Glutamatergic neuron (in vitro differentiated cells): ENCODE measurements around the gene SLC47A2. TPM values are rescaled to one million over a fixed set of nuclear protein-coding genes. Genes with fewer than 3 reads are reported as not detected.

ENCODE experiments used
- DNase-seq: peaks from one replicate; pipeline ENCODE4 v3.0.0; 2022
- H3K27ac Mint-ChIP-seq: one replicate; pipeline ENCODE4 v1.8.0; 2020; ENCODE audit warnings: mild to moderate bottlenecking, mixed read lengths, inconsistent platforms; ENCODE audit not compliant: unreplicated experiment
- H3K27me3 Mint-ChIP-seq: one replicate; pipeline ENCODE4 v1.8.0; 2020; ENCODE audit warnings: mild to moderate bottlenecking, moderate library complexity, mixed read lengths, inconsistent platforms; ENCODE audit not compliant: unreplicated experiment
- H3K36me3 Mint-ChIP-seq: one replicate; pipeline ENCODE4 v1.8.0; 2020; ENCODE audit warnings: mild to moderate bottlenecking, mixed read lengths, inconsistent platforms; ENCODE audit not compliant: unreplicated experiment
- H3K4me1 Mint-ChIP-seq: one replicate; pipeline ENCODE4 v1.8.0; 2020; ENCODE audit warnings: mild to moderate bottlenecking, low read depth, mixed read lengths, inconsistent platforms; ENCODE audit not compliant: unreplicated experiment
- H3K4me3 Mint-ChIP-seq: one replicate; pipeline ENCODE4 v1.8.0; 2020; ENCODE audit warnings: mild to moderate bottlenecking, mixed read lengths, inconsistent platforms; ENCODE audit not compliant: unreplicated experiment
- H3K9me3 Mint-ChIP-seq: one replicate; pipeline ENCODE4 v1.8.0; 2020; ENCODE audit warnings: mild to moderate bottlenecking, moderate library complexity, mixed read lengths, inconsistent platforms; ENCODE audit not compliant: unreplicated experiment
- CTCF ChIP-seq: fragments of 200-600 bp; sonication (generic); IDR thresholded peaks from one replicate; pipeline ENCODE4 v1.5.0; 2021; ENCODE audit not compliant: partially characterized antibody, unreplicated experiment
- total RNA-seq: library from RNA; stranded (reverse); fragmentation: NEBNext Ultra II Directional; extraction: Animal tissue kit (Norgen Biotek cat#: 25700); gene quantifications from one replicate; pipeline ENCODE4 v1.2.1, GENCODE V29; 2021; ENCODE audit not compliant: unreplicated experiment

Gene SLC47A2
- total RNA-seq, 1 donor from 2014 or later: not detected

GRCh38 chr17:19677736-19678379 lies 38.5 kb downstream of the SLC47A2 start:
- Mint-ChIP-seq H3K9me3 (peaks cover 2% of the 10 kb centered on the region), H3K27me3 (no peaks in the 10 kb centered on the region), H3K4me1 (no peaks in the 10 kb centered on the region), H3K4me3 (no peak overlapping the region), H3K36me3 (peaks cover 25% of the 10 kb centered on the region), H3K27ac (no peak overlapping the region)
- no peak for DNase-seq
- no peak for TF ChIP-seq CTCF

GRCh38 chr17:19676896-19677295 lies 39.5 kb downstream of the SLC47A2 start:
- H3K27me3 Mint-ChIP-seq: no peaks in the 10 kb centered on the region
- no peaks in the 10 kb centered on the region for H3K9me3 Mint-ChIP-seq
- no peaks in the 10 kb centered on the region for H3K4me1 Mint-ChIP-seq
- DNase-seq: no peak
- no peak overlapping the region for H3K4me3 Mint-ChIP-seq
- no peak for TF ChIP-seq CTCF
- peaks cover 25% of the 10 kb centered on the region for H3K36me3 Mint-ChIP-seq
- no peak overlapping the region for H3K27ac Mint-ChIP-seq

DNA sequence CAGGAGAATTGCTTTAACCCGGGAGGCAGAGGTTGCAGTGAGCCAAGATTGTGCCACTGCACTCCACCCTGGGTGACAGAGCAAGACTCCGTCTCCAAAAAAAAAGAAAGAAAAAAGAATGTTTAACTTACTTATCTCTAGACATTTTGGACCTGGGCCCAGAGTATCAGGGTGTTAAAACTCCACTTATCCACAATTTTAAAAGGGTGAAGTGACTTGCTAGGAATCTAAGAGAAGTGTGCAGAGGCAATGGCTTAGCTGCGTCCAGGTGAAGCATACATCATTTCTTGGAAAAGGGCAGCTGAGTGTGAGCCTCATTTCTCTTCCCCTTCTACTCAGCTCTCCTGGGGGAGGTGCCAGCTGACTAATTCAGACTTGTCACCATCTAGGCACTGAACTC lies 42.8 kb downstream of the SLC47A2 start:
- Mint-ChIP-seq H3K9me3 (no peaks in the 10 kb centered on the region), H3K27ac (no peak overlapping the region), H3K4me1 (no peaks in the 10 kb centered on the region), H3K27me3 (no peaks in the 10 kb centered on the region), H3K4me3 (no peak overlapping the region), H3K36me3 (peaks cover 14% of the 10 kb centered on the region)
- no peak for DNase-seq
- no peak for TF ChIP-seq CTCF

DNA sequence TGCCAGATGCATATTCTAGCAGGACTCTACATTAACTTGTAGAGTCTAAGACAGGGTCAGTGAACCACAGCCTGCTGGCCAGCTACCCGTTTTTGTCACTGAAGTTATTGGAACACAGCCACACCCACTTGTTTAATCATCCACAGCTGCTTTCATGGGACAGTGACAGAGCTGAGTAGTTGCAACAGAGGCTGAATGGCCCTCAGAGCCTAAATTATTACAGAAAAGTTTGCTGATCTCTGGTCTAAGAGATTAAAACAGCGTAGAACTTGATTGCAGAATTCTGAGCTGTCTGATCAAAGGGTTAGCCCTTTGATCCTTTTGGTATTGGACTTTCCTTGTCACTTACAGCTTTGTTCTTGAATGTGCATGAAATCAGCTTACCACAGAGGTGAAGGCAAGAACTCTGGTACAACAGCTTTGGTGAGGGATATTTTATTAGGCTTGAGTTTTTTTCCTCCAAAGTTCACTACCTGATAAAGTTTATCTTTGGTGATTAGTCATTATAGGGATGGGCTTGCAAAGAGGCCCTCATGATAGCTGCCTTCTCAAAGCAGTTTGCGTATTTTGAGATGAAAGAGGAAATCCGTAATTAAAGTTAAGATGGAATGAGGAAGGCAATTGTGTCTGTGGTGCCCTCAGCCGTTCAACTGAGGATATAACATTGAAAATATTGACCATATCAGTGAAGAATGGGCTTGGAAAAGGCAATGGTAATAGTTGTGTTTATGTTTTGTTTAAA lies 44.2 kb downstream of the SLC47A2 start:
- H3K27ac Mint-ChIP-seq: no peak overlapping the region
- no peak for DNase-seq
- H3K27me3 Mint-ChIP-seq: no peaks in the 10 kb centered on the region
- peaks cover 5% of the 10 kb centered on the region for H3K36me3 Mint-ChIP-seq
- no peaks in the 10 kb centered on the region for H3K9me3 Mint-ChIP-seq
- TF ChIP-seq CTCF: no peak
- H3K4me1 Mint-ChIP-seq: no peaks in the 10 kb centered on the region
- H3K4me3 Mint-ChIP-seq: no peak overlapping the region

GRCh38 chr17:19671433-19671832 lies 45.0 kb downstream of the SLC47A2 start:
- TF ChIP-seq CTCF: no peak
- Mint-ChIP-seq H3K27ac (no peak overlapping the region), H3K27me3 (no peaks in the 10 kb centered on the region), H3K9me3 (no peaks in the 10 kb centered on the region), H3K4me1 (no peaks in the 10 kb centered on the region), H3K4me3 (no peak overlapping the region), H3K36me3 (no peaks in the 10 kb centered on the region)
- DNase-seq: no peak
